T-helper 17 cell (primary cell): ENCODE data around the gene MRPL14. TPM values are rescaled to one million over a fixed set of nuclear protein-coding genes. Genes with fewer than 3 reads are reported as not detected.

Experiments
- ATAC-seq: fragments of 150-1000 bp; cut with Tn5 transposase; 2 replicates; pipeline ENCODE4 v1.10.0; 2021; ENCODE audit warnings: mild to moderate bottlenecking, moderate library complexity
- DNase-seq, 3 donors: peaks; one replicate each; pipeline versions ENCODE4 v3.0.0 to v3.0.0-alpha.2; 2020 to 2021
- H3K9me3 ChIP-seq: one replicate; pipeline ENCODE4 v1.7.0; 2013; ENCODE audit warnings: low read length, mild to moderate bottlenecking; ENCODE audit not compliant: control insufficient read depth, poor library complexity, severe bottlenecking
- H3K27ac Mint-ChIP-seq: one replicate; pipeline ENCODE4 v1.8.0; 2022; ENCODE audit warnings: mild to moderate bottlenecking, moderate library complexity, mixed read lengths
- H3K27me3 Mint-ChIP-seq: one replicate; pipeline ENCODE4 v1.8.0; 2022; ENCODE audit warnings: mixed read lengths
- H3K36me3 Mint-ChIP-seq: one replicate; pipeline ENCODE4 v1.8.0; 2022; ENCODE audit warnings: low read depth, mixed read lengths
- H3K4me1 Mint-ChIP-seq: one replicate; pipeline ENCODE4 v1.8.0; 2022; ENCODE audit warnings: mild to moderate bottlenecking, mixed read lengths
- H3K4me3 Mint-ChIP-seq: one replicate; pipeline ENCODE4 v1.8.0; 2022; ENCODE audit warnings: mild to moderate bottlenecking, moderate library complexity, mixed read lengths
- total RNA-seq, 4 donors: library from RNA in 2 of 4; stranded (reverse) in 2 of 4; gene quantifications; one replicate each; pipeline ENCODE4 v1.2.3 and lab custom pipeline; 2022 to 2026

Gene MRPL14
- total RNA-seq, 2 donors from 2014 or later = 13.2 to 13.7 TPM

DNA sequence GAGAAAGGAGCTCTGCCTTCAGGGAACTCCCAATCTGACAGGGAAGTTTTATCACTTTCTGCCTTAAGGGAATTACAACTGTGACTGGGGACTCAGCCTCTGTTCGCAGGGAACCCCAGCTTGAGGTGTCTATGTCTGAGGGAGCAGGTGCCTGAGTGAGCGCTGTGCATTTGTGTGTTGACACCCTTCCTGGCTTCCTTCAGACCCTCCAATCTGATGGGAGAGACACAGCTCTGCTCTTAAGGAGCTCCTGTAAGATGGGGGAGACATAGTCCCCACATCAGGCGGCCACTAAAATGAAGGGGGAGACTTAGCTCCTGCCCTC is 62.3 kb downstream of the MRPL14 start:
- Mint-ChIP-seq H3K27me3 (peaks cover 6% of the 10 kb centered on the region), H3K4me3 (no peak overlapping the region), H3K36me3 (peaks cover 6% of the 10 kb centered on the region), H3K4me1 (peaks cover 2% of the 10 kb centered on the region), H3K27ac (peak overlapping the region; percentile 75)
- ATAC-seq = no peak
- H3K9me3 ChIP-seq = no peaks in the 10 kb centered on the region
- DNase-seq = no peak

DNA sequence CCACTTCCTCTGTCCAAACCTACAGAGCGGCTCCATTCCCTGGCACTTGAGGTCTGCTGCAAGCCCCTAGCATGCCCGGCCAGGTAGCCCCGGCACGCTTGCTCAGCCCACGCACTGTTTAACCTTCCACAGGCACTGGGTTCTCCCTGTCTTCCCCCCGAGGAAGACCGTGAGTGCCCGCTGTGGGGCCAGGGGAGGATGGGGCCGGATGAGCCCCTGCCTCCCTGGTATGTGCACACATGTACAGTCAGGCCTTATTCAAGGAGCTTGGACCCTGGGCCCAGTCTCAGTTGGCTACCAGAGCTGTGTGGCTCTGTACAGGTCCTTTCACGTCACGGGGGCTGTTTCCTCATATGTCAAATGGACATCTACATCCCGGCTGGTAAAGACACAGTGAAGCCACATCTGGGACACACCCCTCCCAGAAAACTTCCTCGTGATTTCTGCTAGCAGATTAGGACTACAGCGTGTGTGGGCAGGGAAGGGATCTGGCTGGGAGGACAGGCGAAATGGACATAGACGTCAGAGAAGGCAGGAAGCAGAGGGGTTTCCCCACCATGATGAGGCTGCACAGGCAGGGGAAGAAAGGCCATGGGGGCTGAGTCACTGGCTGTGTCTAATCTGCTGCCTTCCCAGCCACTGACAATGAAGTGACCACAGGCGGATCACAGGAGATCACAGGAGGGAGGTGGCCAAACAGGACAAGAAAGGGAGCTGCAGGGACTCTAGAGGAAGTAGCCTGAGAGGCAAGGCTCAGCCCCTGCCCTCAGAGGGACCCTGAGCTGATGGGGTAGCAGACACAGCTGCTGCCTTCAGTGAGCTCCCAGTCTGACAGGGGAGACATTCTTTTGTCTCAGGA is 62.9 kb downstream of the MRPL14 start:
- Mint-ChIP-seq H3K4me1 (peaks cover 2% of the 10 kb centered on the region), H3K4me3 (no peak overlapping the region), H3K27me3 (peaks cover 6% of the 10 kb centered on the region), H3K27ac (peak overlapping the region; percentile 75), H3K36me3 (peaks cover 7% of the 10 kb centered on the region)
- DNase-seq = no peak
- ATAC-seq = peak; percentile 68
- no peaks in the 10 kb centered on the region for H3K9me3 ChIP-seq

DNA sequence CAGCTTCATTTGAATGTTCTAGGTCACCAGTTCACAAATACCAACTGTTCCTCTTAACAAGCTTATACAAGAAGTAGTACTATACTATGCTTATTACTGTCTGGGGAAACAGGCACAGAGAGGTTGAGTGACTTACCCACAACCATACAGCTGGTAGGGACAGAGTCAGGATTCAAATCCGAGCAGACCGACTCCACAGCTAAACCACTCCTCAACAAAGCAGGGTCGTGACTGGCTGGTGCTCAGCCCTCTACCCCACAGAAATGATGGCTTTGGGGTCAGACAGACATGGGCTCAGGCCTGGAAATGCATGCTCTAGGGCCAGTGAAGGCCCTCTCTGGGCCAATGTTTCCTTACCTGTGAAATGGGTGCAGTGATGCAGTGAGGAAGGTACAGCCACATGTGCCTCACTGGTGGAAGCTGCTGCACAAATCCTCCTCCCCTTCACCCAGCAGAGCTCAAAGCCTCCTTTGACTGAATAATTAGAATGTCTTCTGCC is 63.6 kb downstream of the MRPL14 start:
- H3K9me3 ChIP-seq = no peaks in the 10 kb centered on the region
- H3K4me1 Mint-ChIP-seq = peaks cover under 1% of the 10 kb centered on the region
- peaks cover 6% of the 10 kb centered on the region for H3K36me3 Mint-ChIP-seq
- no peak for DNase-seq
- H3K27me3 Mint-ChIP-seq = peaks cover 2% of the 10 kb centered on the region
- no peak overlapping the region for H3K27ac Mint-ChIP-seq
- no peak for ATAC-seq
- no peak overlapping the region for H3K4me3 Mint-ChIP-seq

Other genes with a start within 250 kb of the MRPL14 start
- gene TMEM63B, start 102 bp upstream of the MRPL14 start, total RNA-seq = 10 to 100 TPM; 25.6 to 27.1 TPM
- gene CAPN11, start 31.4 kb upstream of the MRPL14 start, total RNA-seq = 1 to 10 TPM in 1 of 2 donors, under 1 TPM in 1; 0.26 to 1.0 TPM
- gene MYMX, start 89.5 kb upstream of the MRPL14 start, total RNA-seq = not detected
- gene SLC29A1, start 96.1 kb upstream of the MRPL14 start, total RNA-seq = 1 to 10 TPM; 1.4 to 3.4 TPM
- gene HSP90AB1, start 119.6 kb upstream of the MRPL14 start, total RNA-seq = 100 to 1,000 TPM; 454 to 478 TPM
- gene SLC35B2, start 130.1 kb upstream of the MRPL14 start, total RNA-seq = 10 to 100 TPM; 14.7 to 15.2 TPM
- gene NFKBIE, start 138.1 kb upstream of the MRPL14 start, total RNA-seq = 10 to 100 TPM; 59.2 to 62.8 TPM
- gene TMEM151B, start 143.0 kb upstream of the MRPL14 start, total RNA-seq = not detected
- 10 to 100 TPM; 13.1 to 14.8 TPM for gene AARS2, start 185.9 kb upstream of the MRPL14 start, total RNA-seq
- not detected for gene SPATS1, start 215.2 kb upstream of the MRPL14 start, total RNA-seq